Right ventricle myocardium superior (tissue), 1 donor: Measurements from ENCODE around the gene TNF. TPM values are rescaled to one million over a fixed set of nuclear protein-coding genes. Genes with fewer than 3 reads are reported as not detected.

Experiments used
- ATAC-seq: fragments of 200-7000 bp; cut with Tn5 transposase; one replicate; pipeline ENCODE4 v1.9.1; 2020; ENCODE audit warnings: mild to moderate bottlenecking; ENCODE audit not compliant: poor library complexity
- DNase-seq: peaks from one replicate; pipeline ENCODE4 v3.0.0-alpha.2; 2020
- intact Hi-C: fragments of 100-400 bp; cut with DNase I; formaldehyde crosslinking; loops from one replicate; pipeline ENCODE4 v1.11.2; 2022
- long read RNA-seq: library from polyadenylated mRNA; unstranded; transcript quantifications from one replicate; pipeline ENCODE4 v2.0.0, GENCODE V29; 2021
- total RNA-seq: library from RNA; stranded (reverse); fragmentation: NEBNext Ultra II Directional; extraction: Animal tissue kit (Norgen Biotek cat#: 25700); gene quantifications from one replicate; pipeline ENCODE4 v1.2.1, GENCODE V29; 2021
- donor health status: DM: no; HTN: yes; CAD: no; lungs with severe emphysema.

TNF gene
- total RNA-seq = 0.59 TPM
- long read RNA-seq = 0 reads

DNA sequence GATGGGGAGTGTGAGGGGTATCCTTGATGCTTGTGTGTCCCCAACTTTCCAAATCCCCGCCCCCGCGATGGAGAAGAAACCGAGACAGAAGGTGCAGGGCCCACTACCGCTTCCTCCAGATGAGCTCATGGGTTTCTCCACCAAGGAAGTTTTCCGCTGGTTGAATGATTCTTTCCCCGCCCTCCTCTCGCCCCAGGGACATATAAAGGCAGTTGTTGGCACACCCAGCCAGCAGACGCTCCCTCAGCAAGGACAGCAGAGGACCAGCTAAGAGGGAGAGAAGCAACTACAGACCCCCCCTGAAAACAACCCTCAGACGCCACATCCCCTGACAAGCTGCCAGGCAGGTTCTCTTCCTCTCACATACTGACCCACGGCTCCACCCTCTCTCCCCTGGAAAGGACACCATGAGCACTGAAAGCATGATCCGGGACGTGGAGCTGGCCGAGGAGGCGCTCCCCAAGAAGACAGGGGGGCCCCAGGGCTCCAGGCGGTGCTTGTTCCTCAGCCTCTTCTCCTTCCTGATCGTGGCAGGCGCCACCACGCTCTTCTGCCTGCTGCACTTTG is at the start of gene TNF:
TNF (plus strand) TSS at position 231 of the 567 bp plus-strand sequence; CDS start at position 408, 177 bp downstream.
- ATAC-seq (peak; percentile 56), DNase-seq (peak; percentile 67)
- intact Hi-C loops = no loop called here

GRCh38 chr6:31525932-31526591 is 49.3 kb upstream of the TNF start:
- intact Hi-C loops = no loop called here
- no peak for DNase-seq
- ATAC-seq = no peak

- DNase-seq (no peak), ATAC-seq (no peak)
- intact Hi-C loops = no loop called here
These were observed 47.0 kb upstream of the TNF start for GRCh38 chr6:31528307-31528777.

- DNase-seq (no peak), ATAC-seq (peak; percentile 9)
- intact Hi-C loops = no loop called here
These were observed 46.5 kb upstream of the TNF start, which contains the start of gene MCCD1 for GRCh38 chr6:31528821-31529328. Gene MCCD1 (plus strand): TSS chr6:31528962. CDS start chr6:31529015, 53 bp downstream.

GRCh38 chr6:31529329-31530150 is 45.8 kb upstream of the TNF start:
- DNase-seq = no peak
- no peak for ATAC-seq
- intact Hi-C loops = no loop called here

DNA sequence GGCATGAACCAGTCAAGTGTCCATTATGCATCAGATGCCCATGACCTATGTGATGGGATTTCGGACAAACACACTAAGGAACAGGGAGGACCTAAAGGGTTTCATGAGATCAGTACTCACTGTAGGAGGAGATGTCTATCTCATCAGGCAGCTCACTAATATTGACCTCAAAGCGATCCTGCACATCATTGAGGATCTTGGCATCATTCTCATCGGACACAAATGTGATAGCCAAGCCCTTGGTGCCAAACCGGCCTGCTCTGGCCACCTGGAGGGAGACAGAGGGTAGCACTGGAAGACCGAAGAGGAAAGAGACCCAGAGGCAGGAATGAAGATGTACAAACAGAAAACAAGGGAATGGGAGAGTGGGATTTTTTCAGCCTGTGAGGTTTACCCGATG is 44.7 kb upstream of the TNF start:
- intact Hi-C loops = no loop called here
- ATAC-seq = no peak

DNA sequence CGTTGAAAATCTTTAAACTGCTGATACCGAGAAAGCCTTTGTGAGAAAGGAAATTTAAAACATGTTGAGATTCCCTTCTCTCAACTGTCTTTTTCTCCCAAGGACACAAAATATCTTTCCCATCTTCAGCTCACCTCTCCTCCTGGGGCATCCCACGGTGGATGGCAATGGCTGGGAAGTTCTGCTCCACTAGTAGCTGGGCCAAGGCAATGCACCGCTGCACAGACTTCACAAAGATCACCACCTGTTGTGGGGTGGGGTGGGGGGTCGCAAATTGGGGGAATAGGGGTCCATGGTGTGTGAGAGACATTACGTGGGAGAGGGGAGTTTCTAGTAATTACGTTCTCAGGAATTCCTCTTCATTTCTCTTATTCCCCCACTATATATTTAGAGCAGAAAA is 44.2 kb upstream of the TNF start:
- intact Hi-C loops = no loop called here

More for the DNA sequence above, 44.7 kb upstream of the TNF start:
- no peak for DNase-seq

DNA sequence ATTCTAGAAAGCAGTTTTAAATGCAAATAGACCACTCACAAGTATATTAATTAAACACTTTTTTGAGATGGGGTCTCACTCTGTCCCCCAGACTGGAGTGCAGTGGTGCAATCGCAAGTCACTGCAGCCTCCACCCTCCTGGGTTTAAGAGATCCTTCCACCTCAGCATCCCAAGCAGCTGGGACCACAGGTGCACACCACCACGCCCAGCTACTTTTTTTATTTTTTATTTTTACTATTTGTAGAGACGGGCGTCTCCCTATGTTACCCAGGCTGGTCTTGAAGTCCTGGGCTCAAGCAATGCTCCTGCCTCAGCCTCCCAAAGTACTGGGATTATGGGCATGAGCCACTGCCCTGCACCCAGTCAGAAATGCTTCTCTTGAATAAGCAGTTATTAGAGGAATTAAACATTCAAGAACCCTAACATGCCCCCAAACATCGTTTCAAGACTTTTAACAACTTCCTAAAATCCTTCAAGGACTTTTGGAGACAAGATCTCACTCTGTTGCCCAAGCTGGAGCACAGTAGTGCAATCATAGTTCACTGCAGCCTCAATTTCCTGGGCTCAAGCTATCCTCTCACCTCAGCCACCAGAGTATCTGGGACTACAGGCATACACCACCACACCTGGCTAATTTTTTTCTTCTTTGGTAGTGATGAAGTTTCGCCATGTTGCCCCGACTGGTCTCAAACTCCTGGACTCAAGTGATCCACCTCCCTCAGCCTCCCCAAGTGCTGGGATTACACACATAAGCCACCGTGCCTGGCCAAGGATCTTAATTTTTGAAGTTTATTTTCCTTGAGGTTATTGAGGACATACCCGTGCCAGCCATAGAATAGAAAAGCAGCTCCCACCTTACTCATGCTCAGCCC is 43.4 kb upstream of the TNF start:
- ATAC-seq (no peak), DNase-seq (no peak)
- intact Hi-C loops = no loop called here

More for the DNA sequence above, 44.2 kb upstream of the TNF start:
- no peak for DNase-seq
- no peak for ATAC-seq

- ATAC-seq (no peak), DNase-seq (no peak)
- intact Hi-C loops = no loop called here
These were observed 42.5 kb upstream of the TNF start for GRCh38 chr6:31532644-31533454.

DNA sequence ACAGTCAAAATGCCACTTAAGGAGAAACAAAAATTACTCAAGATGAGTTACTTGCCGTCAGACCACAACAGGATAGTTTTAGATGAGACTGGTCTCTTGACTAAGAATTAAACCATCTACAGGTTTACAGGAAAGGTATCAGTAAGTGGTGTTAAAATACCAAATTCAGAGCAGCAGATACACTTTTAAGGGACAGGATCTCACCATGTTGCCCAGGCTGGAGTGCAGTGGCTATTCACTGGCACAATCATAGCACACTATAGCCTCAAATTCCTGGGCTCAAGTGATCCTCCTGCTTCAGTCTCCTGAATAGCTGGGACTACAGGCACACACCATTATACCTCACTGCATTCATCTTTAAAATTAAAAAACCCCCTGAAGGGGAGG is 41.9 kb upstream of the TNF start:
- intact Hi-C loops = no loop called here
- DNase-seq (no peak), ATAC-seq (no peak)

- ATAC-seq = no peak
- intact Hi-C loops = no loop called here
- DNase-seq = no peak
These were observed 41.4 kb upstream of the TNF start for GRCh38 chr6:31534011-31534410.

DNA sequence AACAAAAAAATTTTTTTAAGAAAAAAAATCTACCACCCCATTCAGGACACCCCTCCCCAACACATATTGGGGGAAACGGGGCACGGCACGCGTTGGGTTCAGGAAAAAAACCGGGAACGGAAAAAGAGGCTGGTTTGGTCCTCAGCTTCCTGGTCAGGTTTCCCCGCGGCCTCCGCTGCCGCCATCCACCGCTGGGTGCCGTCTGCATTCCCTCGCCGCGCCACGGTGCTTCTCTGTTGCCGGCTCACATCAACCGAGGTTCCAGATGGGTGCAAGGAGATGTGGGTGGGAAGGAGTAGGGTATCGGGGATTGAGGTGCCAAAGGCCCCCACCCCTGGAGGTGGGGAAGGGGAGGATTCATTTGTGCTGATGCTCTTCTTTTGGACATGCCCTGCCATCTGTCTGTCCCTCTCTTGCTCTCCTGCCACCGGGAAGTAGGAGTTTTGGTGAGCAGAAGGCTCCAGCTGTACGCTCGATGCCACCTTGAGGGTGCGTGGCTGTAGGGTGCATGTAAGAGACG is 40.8 kb upstream of the TNF start:
- no peak for ATAC-seq
- intact Hi-C loops = no loop called here

GRCh38 chr6:31535538-31536324 is 39.6 kb upstream of the TNF start:
- intact Hi-C loops = no loop called here
- ATAC-seq = no peak
- no peak for DNase-seq

More for the DNA sequence above, 40.8 kb upstream of the TNF start:
- no peak for DNase-seq

GRCh38 chr6:31538805-31539400 is 36.5 kb upstream of the TNF start:
- no peak for DNase-seq
- intact Hi-C loops = no loop called here
- no peak for ATAC-seq

- DNase-seq (no peak), ATAC-seq (no peak)
- intact Hi-C loops = no loop called here
These were observed 34.7 kb upstream of the TNF start for GRCh38 chr6:31540640-31541039.

DNA sequence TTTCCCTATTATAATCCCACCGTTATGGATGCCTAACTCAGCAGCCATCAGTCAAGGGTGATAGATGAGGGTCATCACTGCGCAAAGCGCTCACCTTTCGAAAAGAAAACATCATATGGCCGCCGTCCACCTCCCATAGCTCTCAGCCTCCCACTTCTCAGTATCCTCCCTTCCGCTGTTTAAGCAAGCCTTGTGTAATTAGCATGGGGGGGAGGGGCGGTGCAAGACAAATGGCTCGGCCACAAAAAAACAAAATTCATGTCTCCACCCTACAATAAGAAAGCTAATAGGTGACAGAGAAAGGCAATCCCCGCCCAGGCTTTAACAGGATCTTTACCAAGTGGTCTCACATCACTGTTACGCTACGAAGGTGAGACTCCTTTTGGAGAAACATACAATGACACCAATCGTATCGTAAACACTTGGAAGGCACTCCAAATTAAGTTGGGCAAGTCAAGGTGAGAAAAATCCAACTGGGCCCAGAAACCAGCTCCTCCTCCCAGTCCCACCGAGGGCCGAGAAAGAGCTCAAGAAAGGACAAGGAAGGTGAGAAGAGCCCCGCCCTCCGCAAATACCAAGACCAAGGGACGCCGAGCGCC is 34.2 kb upstream of the TNF start:
- peak; percentile 23 for ATAC-seq
- intact Hi-C loops = no loop called here
- peak; percentile 51 for DNase-seq
